Stomach (tissue), 4 donors: ENCODE data around the gene TMEM51.

Experiments used
- POLR2A ChIP-seq, 4 donors: fragments of 450-650 bp; IDR thresholded peaks; one replicate each; pipeline ENCODE4 v1.6.1; 2016; ENCODE audit warnings: antibody characterized with exemption in 4 of 4, control low read depth in 2 of 4, mild to moderate bottlenecking in 1 of 4, moderate library complexity in 1 of 4
- POLR2AphosphoS5 ChIP-seq, 3 donors: sonication (generic); formaldehyde crosslinking; IDR thresholded peaks; one replicate each; pipeline ENCODE4 v1.6.1; 2016; ENCODE audit warnings: antibody characterized with exemption in 3 of 3
- TF ChIP-seq, protein P1 (sequence below), 7 experiments: fragments of 450-650 bp in 4 of 7; fragments of 200-600 bp in 3 of 7; sonication (generic) in 3 of 7; IDR thresholded peaks; one replicate each; pipeline ENCODE4 v1.5.1; 2016 to 2019; ENCODE audit warnings: antibody characterized with exemption in 7 of 7, control low read depth in 2 of 7, mild to moderate bottlenecking in 1 of 7

DNA sequence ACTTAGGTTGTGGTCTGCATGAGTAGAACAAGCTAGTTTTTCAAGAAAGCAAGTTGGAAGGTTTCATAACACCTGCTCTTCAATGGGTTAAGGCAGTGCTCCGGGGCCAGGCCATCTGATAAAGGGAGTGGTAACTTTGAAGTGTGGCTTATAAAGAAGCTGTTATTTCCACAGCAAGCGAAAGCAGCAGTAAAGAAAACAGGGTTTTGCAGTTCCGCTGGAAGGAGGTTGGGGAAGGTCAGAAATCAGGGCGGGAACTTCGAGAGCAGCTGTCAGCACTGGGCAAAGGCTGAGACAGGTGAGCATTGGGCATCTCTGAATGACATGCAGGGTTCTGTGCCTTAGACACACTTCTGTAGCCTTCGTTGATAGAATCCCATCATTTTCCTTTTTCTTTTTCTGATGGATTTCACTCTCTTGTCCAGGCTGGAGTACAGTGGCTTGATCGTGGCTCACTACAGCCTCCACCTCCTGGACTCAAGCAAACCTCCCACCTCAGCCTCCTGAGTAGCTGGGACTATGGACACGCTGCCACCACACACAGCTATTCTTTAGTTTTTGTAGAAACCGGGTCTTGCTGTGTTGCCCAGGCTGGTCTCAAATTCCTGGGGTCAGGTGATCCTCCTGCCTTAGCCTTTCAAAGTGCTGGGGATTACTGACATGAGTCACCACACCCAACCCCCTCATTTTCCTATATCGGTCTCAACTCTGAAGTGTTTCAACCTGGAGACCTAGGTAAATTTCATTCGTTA is 20.5 kb downstream of the TMEM51 start:
- TF ChIP-seq POLR2A (IDR thresholded peaks at IDR 0.05) (no peak), POLR2AphosphoS5 (IDR thresholded peaks at IDR 0.05) (peak in 1 of 3 donors; percentile 24)
- TF ChIP-seq, protein P1, sequence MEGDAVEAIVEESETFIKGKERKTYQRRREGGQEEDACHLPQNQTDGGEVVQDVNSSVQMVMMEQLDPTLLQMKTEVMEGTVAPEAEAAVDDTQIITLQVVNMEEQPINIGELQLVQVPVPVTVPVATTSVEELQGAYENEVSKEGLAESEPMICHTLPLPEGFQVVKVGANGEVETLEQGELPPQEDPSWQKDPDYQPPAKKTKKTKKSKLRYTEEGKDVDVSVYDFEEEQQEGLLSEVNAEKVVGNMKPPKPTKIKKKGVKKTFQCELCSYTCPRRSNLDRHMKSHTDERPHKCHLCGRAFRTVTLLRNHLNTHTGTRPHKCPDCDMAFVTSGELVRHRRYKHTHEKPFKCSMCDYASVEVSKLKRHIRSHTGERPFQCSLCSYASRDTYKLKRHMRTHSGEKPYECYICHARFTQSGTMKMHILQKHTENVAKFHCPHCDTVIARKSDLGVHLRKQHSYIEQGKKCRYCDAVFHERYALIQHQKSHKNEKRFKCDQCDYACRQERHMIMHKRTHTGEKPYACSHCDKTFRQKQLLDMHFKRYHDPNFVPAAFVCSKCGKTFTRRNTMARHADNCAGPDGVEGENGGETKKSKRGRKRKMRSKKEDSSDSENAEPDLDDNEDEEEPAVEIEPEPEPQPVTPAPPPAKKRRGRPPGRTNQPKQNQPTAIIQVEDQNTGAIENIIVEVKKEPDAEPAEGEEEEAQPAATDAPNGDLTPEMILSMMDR (IDR thresholded peaks at IDR 0.05): no peak
